GM12873 (cell line): ENCODE measurements around the gene LRRC8D.

ENCODE experiments used
- CTCF ChIP-seq: IDR thresholded peaks from 2 replicates; pipeline ENCODE4 v1.5.1; 2012; ENCODE audit warnings: low read depth, mild to moderate bottlenecking, moderate library complexity, low read length, control low read depth; ENCODE audit not compliant: insufficient read depth; ENCODE audit errors: missing control alignments

Gene LRRC8D

GRCh38 chr1:89898695-89899470, 78.1 kb downstream of the LRRC8D start:
- TF ChIP-seq CTCF: no peak

- TF ChIP-seq CTCF: no peak
These were observed 79.5 kb downstream of the LRRC8D start for GRCh38 chr1:89900323-89900722.

- no peak for TF ChIP-seq CTCF
These were observed 80.2 kb downstream of the LRRC8D start for GRCh38 chr1:89900791-89901708.

- no peak for TF ChIP-seq CTCF
These were observed 81.3 kb downstream of the LRRC8D start for GRCh38 chr1:89901957-89902669.

GRCh38 chr1:89903550-89903949, 82.7 kb downstream of the LRRC8D start:
- no peak for TF ChIP-seq CTCF

- TF ChIP-seq CTCF: no peak
These were observed 83.6 kb downstream of the LRRC8D start for GRCh38 chr1:89904219-89904980.
